Skeletal muscle satellite cell (primary cell): ENCODE measurements around the gene GRIA3.

Source experiments
- H3K27me3 ChIP-seq: 2 replicates; pipeline ENCODE4 v1.7.0; 2013; ENCODE audit warnings: low read length; ENCODE audit not compliant: control insufficient read depth, insufficient read depth
- H3K36me3 ChIP-seq: 2 replicates; pipeline ENCODE4 v1.7.0; 2013; ENCODE audit warnings: mild to moderate bottlenecking, control low read depth, low read length; ENCODE audit not compliant: insufficient read depth
- H3K4me1 ChIP-seq: 2 replicates; pipeline ENCODE4 v1.7.0; 2013; ENCODE audit warnings: low read length; ENCODE audit not compliant: control insufficient read depth, insufficient read depth
- H3K4me2 ChIP-seq: 2 replicates; pipeline ENCODE4 v1.7.0; 2013; ENCODE audit warnings: mild to moderate bottlenecking, low read length
- H3K4me3 ChIP-seq: 2 replicates; pipeline ENCODE4 v1.7.0; 2013; ENCODE audit warnings: low read length
- H3K9ac ChIP-seq: 2 replicates; pipeline ENCODE4 v1.7.0; 2013; ENCODE audit warnings: mild to moderate bottlenecking, low read depth, low read length, moderate library complexity
- H3K9me3 ChIP-seq: replicated peaks from 2 replicates; pipeline ENCODE4 v1.7.0; 2013; ENCODE audit warnings: mild to moderate bottlenecking, control low read depth, low read length

The GRIA3 gene

DNA sequence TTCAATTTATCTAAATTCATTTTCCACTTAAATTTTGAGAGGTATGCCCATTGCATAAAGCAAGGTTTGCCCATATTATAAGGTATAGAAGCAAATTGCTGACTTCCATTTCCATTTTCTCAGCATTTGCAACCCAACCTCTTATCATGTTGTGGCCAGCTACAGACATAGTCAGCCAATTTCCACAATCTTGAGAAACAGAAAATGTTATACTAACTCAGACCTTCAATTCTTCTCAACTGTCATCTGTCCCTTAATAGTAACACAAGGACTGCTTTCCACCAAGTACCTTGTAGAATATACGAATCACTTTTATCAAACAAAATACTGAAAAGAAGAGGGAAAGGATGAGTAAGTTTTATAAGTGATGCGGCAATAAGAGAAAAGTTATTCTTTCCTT is 11.2 kb upstream of the GRIA3 start:
- Histone ChIP-seq H3K27me3 (no peaks in the 10 kb centered on the region), H3K36me3 (no peaks in the 10 kb centered on the region), H3K9ac (no peak overlapping the region), H3K4me3 (no peak overlapping the region), H3K9me3 (no peaks in the 10 kb centered on the region), H3K4me1 (no peaks in the 10 kb centered on the region), H3K4me2 (no peak overlapping the region)

- no peak overlapping the region for H3K4me2 ChIP-seq
- H3K36me3 ChIP-seq: no peaks in the 10 kb centered on the region
- H3K27me3 ChIP-seq: no peaks in the 10 kb centered on the region
- H3K4me3 ChIP-seq: no peak overlapping the region
- no peak overlapping the region for H3K9ac ChIP-seq
- no peaks in the 10 kb centered on the region for H3K9me3 ChIP-seq
- no peaks in the 10 kb centered on the region for H3K4me1 ChIP-seq
These were observed 10.2 kb upstream of the GRIA3 start for GRCh38 chrX:123173833-123174232.

- Histone ChIP-seq H3K9me3 (no peaks in the 10 kb centered on the region), H3K4me2 (no peak overlapping the region), H3K4me1 (no peaks in the 10 kb centered on the region), H3K27me3 (no peaks in the 10 kb centered on the region), H3K4me3 (no peak overlapping the region), H3K9ac (no peak overlapping the region), H3K36me3 (no peaks in the 10 kb centered on the region)
These were observed 8.5 kb upstream of the GRIA3 start for GRCh38 chrX:123175366-123176122.

DNA sequence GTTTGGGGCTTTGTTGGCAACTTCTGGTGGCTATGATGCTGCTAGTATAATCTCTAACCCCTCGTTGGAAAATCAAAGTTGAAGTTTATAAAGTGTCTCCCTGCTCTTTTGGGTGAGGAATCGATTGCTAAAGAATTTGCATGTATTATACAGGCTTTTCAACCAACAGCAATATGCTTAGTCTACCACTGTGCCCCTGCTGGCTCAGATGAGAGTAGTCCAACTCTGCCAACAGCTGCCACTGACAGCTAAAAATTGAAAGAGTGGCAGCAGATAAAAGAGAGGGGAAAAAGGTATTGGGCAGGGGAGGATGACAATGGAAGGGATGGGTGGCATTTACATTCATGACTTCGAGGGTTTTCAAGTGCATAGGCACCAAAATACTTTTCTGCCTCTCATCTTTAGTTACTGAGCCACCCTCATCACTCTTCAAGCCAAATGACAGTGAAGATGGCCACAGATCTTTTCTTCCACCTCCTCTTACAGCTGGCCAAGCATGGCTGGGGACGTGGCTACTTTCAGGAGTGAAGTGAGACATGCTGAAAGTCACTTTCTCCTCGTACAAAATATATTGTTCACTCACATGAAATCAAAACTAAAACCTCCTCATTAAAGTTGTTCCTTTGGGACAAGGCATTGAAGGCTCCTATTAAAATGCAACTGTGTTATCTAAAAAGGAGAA is 2.7 kb upstream of the GRIA3 start:
- H3K4me1 ChIP-seq: no peaks in the 10 kb centered on the region
- H3K27me3 ChIP-seq: no peaks in the 10 kb centered on the region
- H3K9me3 ChIP-seq: no peaks in the 10 kb centered on the region
- no peak overlapping the region for H3K4me2 ChIP-seq
- no peaks in the 10 kb centered on the region for H3K36me3 ChIP-seq
- H3K9ac ChIP-seq: no peak overlapping the region
- H3K4me3 ChIP-seq: no peak overlapping the region

- no peaks in the 10 kb centered on the region for H3K9me3 ChIP-seq
- H3K4me1 ChIP-seq: no peaks in the 10 kb centered on the region
- no peaks in the 10 kb centered on the region for H3K36me3 ChIP-seq
- H3K27me3 ChIP-seq: no peaks in the 10 kb centered on the region
- peak overlapping the region; percentile 35 for H3K9ac ChIP-seq
- peak overlapping the region; percentile 79 for H3K4me2 ChIP-seq
- H3K4me3 ChIP-seq: peak overlapping the region; percentile 67
These were observed 793 bp downstream of the GRIA3 start for GRCh38 chrX:123184866-123185276.

- H3K27me3 ChIP-seq: no peaks in the 10 kb centered on the region
- H3K36me3 ChIP-seq: no peaks in the 10 kb centered on the region
- peak overlapping the region; percentile 20 for H3K4me2 ChIP-seq
- no peak overlapping the region for H3K4me3 ChIP-seq
- H3K9me3 ChIP-seq: no peaks in the 10 kb centered on the region
- no peaks in the 10 kb centered on the region for H3K4me1 ChIP-seq
- H3K9ac ChIP-seq: no peak overlapping the region
These were observed 1.6 kb downstream of the GRIA3 start for GRCh38 chrX:123185721-123186120.

- no peak overlapping the region for H3K9ac ChIP-seq
- H3K4me2 ChIP-seq: no peak overlapping the region
- H3K36me3 ChIP-seq: no peaks in the 10 kb centered on the region
- H3K4me3 ChIP-seq: no peak overlapping the region
- no peaks in the 10 kb centered on the region for H3K4me1 ChIP-seq
- no peaks in the 10 kb centered on the region for H3K27me3 ChIP-seq
- no peaks in the 10 kb centered on the region for H3K9me3 ChIP-seq
These were observed 2.7 kb downstream of the GRIA3 start for GRCh38 chrX:123186801-123187200.

DNA sequence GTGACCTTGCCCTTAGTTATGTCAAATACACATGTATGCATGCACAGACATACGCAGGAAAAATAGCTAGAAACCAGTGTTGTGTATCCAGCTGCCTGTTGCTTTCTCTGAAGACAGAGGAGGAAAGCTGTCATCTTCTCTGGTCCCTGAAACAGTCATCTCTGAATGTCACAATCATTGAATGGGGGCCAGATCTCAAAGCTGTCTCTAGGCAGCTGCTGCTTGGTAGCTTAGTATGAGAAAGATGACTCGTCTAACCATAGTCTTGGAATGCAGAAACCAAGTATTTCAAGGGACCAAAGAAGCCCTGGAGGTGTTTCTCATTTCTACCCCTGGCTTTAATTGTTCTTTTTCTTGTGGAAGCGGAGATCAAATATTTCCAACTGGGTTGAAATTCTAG is 4.0 kb downstream of the GRIA3 start:
- Histone ChIP-seq H3K27me3 (no peaks in the 10 kb centered on the region), H3K4me2 (no peak overlapping the region), H3K9me3 (no peaks in the 10 kb centered on the region), H3K4me3 (no peak overlapping the region), H3K36me3 (no peaks in the 10 kb centered on the region), H3K9ac (no peak overlapping the region), H3K4me1 (no peaks in the 10 kb centered on the region)

DNA sequence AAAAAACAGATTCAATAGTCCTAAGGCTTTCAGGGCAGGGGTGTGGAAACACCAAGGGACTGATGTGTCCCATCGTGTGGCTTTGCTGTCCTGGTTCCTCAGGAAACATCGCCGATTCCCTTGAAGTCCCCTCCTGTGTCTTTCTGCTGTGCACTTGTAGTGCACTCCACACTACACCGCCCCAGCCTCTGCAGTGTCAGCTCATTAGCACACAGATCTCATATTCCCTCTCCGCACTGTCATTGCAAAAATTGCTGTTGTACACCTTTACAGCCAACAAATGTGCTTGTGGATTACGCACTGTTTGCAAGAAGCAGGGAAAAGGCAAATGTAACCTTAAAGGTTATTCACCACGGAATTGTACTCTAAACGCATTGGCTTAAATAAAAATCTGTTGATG is 5.3 kb downstream of the GRIA3 start:
- Histone ChIP-seq H3K9me3 (no peaks in the 10 kb centered on the region), H3K9ac (no peak overlapping the region), H3K4me1 (no peaks in the 10 kb centered on the region), H3K36me3 (no peaks in the 10 kb centered on the region), H3K4me2 (no peak overlapping the region), H3K27me3 (no peaks in the 10 kb centered on the region), H3K4me3 (no peak overlapping the region)

- Histone ChIP-seq H3K36me3 (no peaks in the 10 kb centered on the region), H3K9ac (no peak overlapping the region), H3K9me3 (no peaks in the 10 kb centered on the region), H3K4me2 (no peak overlapping the region), H3K4me3 (no peak overlapping the region), H3K27me3 (no peaks in the 10 kb centered on the region), H3K4me1 (no peaks in the 10 kb centered on the region)
These were observed 6.0 kb downstream of the GRIA3 start for GRCh38 chrX:123190096-123190495.

GRCh38 chrX:123193101-123193500 is 9.0 kb downstream of the GRIA3 start:
- no peak overlapping the region for H3K9ac ChIP-seq
- no peaks in the 10 kb centered on the region for H3K27me3 ChIP-seq
- H3K36me3 ChIP-seq: no peaks in the 10 kb centered on the region
- H3K9me3 ChIP-seq: no peaks in the 10 kb centered on the region
- H3K4me1 ChIP-seq: no peaks in the 10 kb centered on the region
- H3K4me2 ChIP-seq: no peak overlapping the region
- H3K4me3 ChIP-seq: no peak overlapping the region

- no peak overlapping the region for H3K4me3 ChIP-seq
- H3K27me3 ChIP-seq: no peaks in the 10 kb centered on the region
- no peak overlapping the region for H3K9ac ChIP-seq
- no peaks in the 10 kb centered on the region for H3K4me1 ChIP-seq
- H3K4me2 ChIP-seq: no peak overlapping the region
- no peaks in the 10 kb centered on the region for H3K9me3 ChIP-seq
- H3K36me3 ChIP-seq: no peaks in the 10 kb centered on the region
These were observed 15.3 kb downstream of the GRIA3 start for GRCh38 chrX:123199338-123199737.
